ENCODE data around the gene PEX12.

DNA sequence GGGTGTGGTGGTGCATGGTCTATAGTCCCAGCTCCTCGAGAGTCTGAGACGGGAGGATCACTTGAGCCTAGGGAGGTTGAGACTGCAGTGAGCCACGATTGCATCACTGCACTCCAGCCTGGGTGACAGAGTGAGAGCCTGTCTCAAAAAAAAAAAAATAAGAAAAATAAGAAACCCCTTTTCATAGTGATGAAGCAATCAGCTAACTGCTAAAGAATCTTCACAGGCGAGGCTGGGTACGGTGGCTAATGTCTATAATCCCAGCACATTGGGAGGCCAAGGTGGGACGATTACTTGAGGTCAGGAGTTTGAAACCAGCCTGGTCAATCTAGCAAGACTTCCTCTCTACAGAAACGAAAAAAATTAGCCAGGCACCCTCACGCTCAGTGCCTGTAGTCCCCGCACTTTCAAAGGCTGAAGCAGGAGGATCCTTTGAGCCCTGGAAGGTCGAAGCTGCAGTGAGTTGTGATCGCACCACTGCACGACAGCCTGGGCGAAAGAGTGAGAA lies 41.7 kb downstream of the PEX12 start:
- TF ChIP-seq, protein P1, sequence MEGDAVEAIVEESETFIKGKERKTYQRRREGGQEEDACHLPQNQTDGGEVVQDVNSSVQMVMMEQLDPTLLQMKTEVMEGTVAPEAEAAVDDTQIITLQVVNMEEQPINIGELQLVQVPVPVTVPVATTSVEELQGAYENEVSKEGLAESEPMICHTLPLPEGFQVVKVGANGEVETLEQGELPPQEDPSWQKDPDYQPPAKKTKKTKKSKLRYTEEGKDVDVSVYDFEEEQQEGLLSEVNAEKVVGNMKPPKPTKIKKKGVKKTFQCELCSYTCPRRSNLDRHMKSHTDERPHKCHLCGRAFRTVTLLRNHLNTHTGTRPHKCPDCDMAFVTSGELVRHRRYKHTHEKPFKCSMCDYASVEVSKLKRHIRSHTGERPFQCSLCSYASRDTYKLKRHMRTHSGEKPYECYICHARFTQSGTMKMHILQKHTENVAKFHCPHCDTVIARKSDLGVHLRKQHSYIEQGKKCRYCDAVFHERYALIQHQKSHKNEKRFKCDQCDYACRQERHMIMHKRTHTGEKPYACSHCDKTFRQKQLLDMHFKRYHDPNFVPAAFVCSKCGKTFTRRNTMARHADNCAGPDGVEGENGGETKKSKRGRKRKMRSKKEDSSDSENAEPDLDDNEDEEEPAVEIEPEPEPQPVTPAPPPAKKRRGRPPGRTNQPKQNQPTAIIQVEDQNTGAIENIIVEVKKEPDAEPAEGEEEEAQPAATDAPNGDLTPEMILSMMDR (IDR thresholded peaks at IDR 0.05) = no peak
- TF ChIP-seq POLR2AphosphoS5 (IDR thresholded peaks at IDR 0.05) (no peak), POLR2A (IDR thresholded peaks at IDR 0.05) (no peak)
